Thoracic aorta (tissue), 2 donors: ENCODE data around the gene CLRN1. TPM values are rescaled to one million over a fixed set of nuclear protein-coding genes. Genes with fewer than 3 reads are reported as not detected.

Experiments
- ATAC-seq: fragments of 150-250 bp; one replicate; pipeline ENCODE4 v1.8.0; 2017; ENCODE audit warnings: low read depth; ENCODE audit not compliant: insufficient number of reproducible peaks, low FRiP score
- DNase-seq: peaks from one replicate; pipeline ENCODE4 v3.0.0-alpha.2; 2020; ENCODE audit warnings: low spot score
- H3K27ac ChIP-seq, 2 donors: fragments of 200-600 bp; sonication (generic); 1 replicate in 1 of 2; 2 replicates in 1 of 2; pipeline ENCODE4 v1.5.1; 2016; ENCODE audit warnings: mild to moderate bottlenecking in 2 of 2, moderate library complexity in 2 of 2
- H3K27me3 ChIP-seq: fragments of 200-600 bp; sonication (generic); replicated peaks from 2 replicates; pipeline ENCODE4 v1.6.0; 2016; ENCODE audit warnings: mild to moderate bottlenecking; ENCODE audit not compliant: insufficient read depth
- H3K36me3 ChIP-seq: fragments of 200-600 bp; sonication (generic); one replicate; pipeline ENCODE4 v1.5.1; 2016
- H3K4me1 ChIP-seq, 2 donors: fragments of 200-600 bp; sonication (generic); 1 replicate in 1 of 2; 2 replicates in 1 of 2; pipeline versions ENCODE4 v1.5.1 to v1.6.0; 2016; ENCODE audit warnings: low read depth in 2 of 2, mild to moderate bottlenecking in 1 of 2; ENCODE audit not compliant: control insufficient read depth in 1 of 2
- H3K4me3 ChIP-seq: fragments of 200-600 bp; sonication (generic); 2 replicates; pipeline ENCODE4 v1.5.1; 2016; ENCODE audit warnings: mild to moderate bottlenecking
- H3K9me3 ChIP-seq: fragments of 200-600 bp; sonication (generic); 2 replicates; pipeline ENCODE4 v1.5.1; 2016
- CTCF ChIP-seq: fragments of 200-600 bp; sonication (generic); IDR thresholded peaks from one replicate; pipeline ENCODE4 v1.5.1; 2019; ENCODE audit warnings: antibody characterized with exemption
- total RNA-seq, 2 donors: library from RNA; depleted of rRNA; stranded (reverse); fragments of >200 nt; gene quantifications; one replicate each; pipeline versions ENCODE4 v1.1.0 to v1.2.3, GENCODE V29; 2016

The CLRN1 gene
- total RNA-seq, 2 donors from 2014 or later: not detected

- DNase-seq (no peak), ATAC-seq (no peak)
- Histone ChIP-seq H3K27me3 (no peaks in the 10 kb centered on the region), H3K4me1 (no peaks in the 10 kb centered on the region), H3K4me3 (no peak overlapping the region), H3K36me3 (no peaks in the 10 kb centered on the region), H3K27ac (no peak overlapping the region), H3K9me3 (no peaks in the 10 kb centered on the region)
- TF ChIP-seq CTCF: no peak
Observed at GRCh38 chr3:150930839-150931238, 41.7 kb downstream of the CLRN1 start.

GRCh38 chr3:150928234-150928633, 44.3 kb downstream of the CLRN1 start:
- Histone ChIP-seq H3K4me3 (no peak overlapping the region), H3K27ac (no peak overlapping the region), H3K9me3 (no peaks in the 10 kb centered on the region), H3K36me3 (no peaks in the 10 kb centered on the region), H3K27me3 (no peaks in the 10 kb centered on the region), H3K4me1 (no peaks in the 10 kb centered on the region)
- DNase-seq: no peak
- no peak for TF ChIP-seq CTCF
- no peak for ATAC-seq

- ATAC-seq: no peak
- no peaks in the 10 kb centered on the region for H3K9me3 ChIP-seq
- no peak overlapping the region for H3K27ac ChIP-seq
- H3K4me3 ChIP-seq: no peak overlapping the region
- no peak for TF ChIP-seq CTCF
- H3K27me3 ChIP-seq: no peaks in the 10 kb centered on the region
- no peaks in the 10 kb centered on the region for H3K4me1 ChIP-seq
- DNase-seq: no peak
- no peaks in the 10 kb centered on the region for H3K36me3 ChIP-seq
Observed at GRCh38 chr3:150926328-150926727, 46.2 kb downstream of the CLRN1 start.

GRCh38 chr3:150925751-150926201, 46.8 kb downstream of the CLRN1 start:
- DNase-seq: no peak
- ATAC-seq: no peak
- H3K27me3 ChIP-seq: no peaks in the 10 kb centered on the region
- no peak overlapping the region for H3K4me3 ChIP-seq
- no peaks in the 10 kb centered on the region for H3K9me3 ChIP-seq
- H3K4me1 ChIP-seq: no peaks in the 10 kb centered on the region
- no peak overlapping the region for H3K27ac ChIP-seq
- TF ChIP-seq CTCF: peak; percentile 15
- H3K36me3 ChIP-seq: no peaks in the 10 kb centered on the region

GRCh38 chr3:150922611-150923010, 49.9 kb downstream of the CLRN1 start:
- H3K27ac ChIP-seq: no peak overlapping the region
- H3K36me3 ChIP-seq: no peaks in the 10 kb centered on the region
- TF ChIP-seq CTCF: no peak
- no peaks in the 10 kb centered on the region for H3K9me3 ChIP-seq
- no peak overlapping the region for H3K4me3 ChIP-seq
- no peaks in the 10 kb centered on the region for H3K4me1 ChIP-seq
- no peak for ATAC-seq
- no peaks in the 10 kb centered on the region for H3K27me3 ChIP-seq
- no peak for DNase-seq
